ENCODE data around the gene ITGAL.

- TF ChIP-seq CTCF (IDR thresholded peaks at IDR 0.05) (no peak), ZFX (IDR thresholded peaks at IDR 0.05; ENCODE audit: borderline replicate concordance) (no peak)
These were observed 13.4 kb downstream of the ITGAL start for GRCh38 chr16:30485818-30486436.

All from 22Rv1 (cell line).